HTR-8/SVneo (cell line): ENCODE results near the gene TPSD1.
"Not testable (repeated sequence)": the region's sequence is repeated elsewhere in the genome, so short reads cannot be mapped to it uniquely, and the experiment has no call there.

Source experiments
- DNase-seq: peaks from one replicate; pipeline ENCODE4 v3.0.0; 2011; ENCODE audit warnings: low spot score, mixed read lengths; ENCODE audit not compliant: insufficient read length
- FAIRE-seq: peaks from 2 replicates; lab custom pipeline; 2011; peaks lifted over from hg19 to GRCh38; lab: Jason Lieb, UNC

The TPSD1 gene

DNA sequence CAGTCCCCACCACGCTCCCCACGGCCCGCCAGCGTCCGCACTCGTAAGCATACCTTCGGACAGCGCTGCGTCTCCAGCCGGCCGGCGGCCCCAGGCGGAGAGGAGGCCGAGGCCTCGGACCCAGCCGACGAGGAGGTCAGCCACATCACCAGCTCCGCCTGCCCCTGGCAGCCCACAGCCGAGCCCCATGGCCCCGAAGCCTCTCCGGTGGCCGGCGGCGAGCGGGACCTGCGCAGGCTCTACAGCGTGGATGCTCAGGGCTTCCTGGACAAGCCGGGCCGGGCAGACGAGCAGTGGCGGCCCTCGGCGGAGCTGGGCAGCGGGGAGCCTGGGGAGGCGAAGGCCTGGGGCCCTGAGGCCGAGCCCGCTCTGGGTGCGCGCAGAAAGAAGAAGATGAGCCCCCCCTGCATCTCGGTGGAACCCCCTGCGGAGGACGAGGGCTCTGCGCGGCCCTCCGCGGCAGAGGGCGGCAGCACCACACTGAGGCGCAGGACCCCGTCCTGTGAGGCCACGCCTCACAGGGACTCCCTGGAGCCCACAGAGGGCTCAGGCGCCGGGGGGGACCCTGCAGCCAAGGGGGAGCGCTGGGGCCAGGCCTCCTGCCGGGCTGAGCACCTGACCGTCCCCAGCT, 35.7 kb upstream of the TPSD1 start:
- DNase-seq (no peak), FAIRE-seq (no peak)

DNA sequence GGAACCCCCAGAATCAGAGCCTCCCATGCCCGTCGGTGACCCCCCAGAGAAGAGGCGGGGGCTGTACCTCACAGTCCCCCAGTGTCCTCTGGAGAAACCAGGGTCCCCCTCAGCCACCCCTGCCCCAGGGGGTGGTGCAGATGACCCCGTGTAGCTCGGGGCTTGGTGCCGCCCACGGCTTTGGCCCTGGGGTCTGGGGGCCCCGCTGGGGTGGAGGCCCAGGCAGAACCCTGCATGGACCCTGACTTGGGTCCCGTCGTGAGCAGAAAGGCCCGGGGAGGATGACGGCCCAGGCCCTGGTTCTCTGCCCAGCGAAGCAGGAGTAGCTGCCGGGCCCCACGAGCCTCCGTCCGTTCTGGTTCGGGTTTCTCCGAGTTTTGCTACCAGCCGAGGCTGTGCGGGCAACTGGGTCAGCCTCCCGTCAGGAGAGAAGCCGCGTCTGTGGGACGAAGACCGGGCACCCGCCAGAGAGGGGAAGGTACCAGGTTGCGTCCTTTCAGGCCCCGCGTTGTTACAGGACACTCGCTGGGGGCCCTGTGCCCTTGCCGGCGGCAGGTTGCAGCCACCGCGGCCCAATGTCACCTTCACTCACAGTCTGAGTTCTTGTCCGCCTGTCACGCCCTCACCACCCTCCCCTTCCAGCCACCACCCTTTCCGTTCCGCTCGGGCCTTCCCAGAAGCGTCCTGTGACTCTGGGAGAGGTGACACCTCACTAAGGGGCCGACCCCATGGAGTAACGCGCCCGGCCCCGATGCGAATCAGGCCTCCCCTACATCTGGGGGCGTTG, 34.8 kb upstream of the TPSD1 start:
- DNase-seq (no peak), FAIRE-seq (no peak)

- no peak for FAIRE-seq
- DNase-seq = no peak
Observed at GRCh38 chr16:1221628-1222552, 34.0 kb upstream of the TPSD1 start.

GRCh38 chr16:1222553-1223354, 33.1 kb upstream of the TPSD1 start:
- FAIRE-seq (no peak), DNase-seq (no peak)

- DNase-seq (no peak), FAIRE-seq (no peak)
Observed at GRCh38 chr16:1223355-1224214, 32.3 kb upstream of the TPSD1 start.

DNA sequence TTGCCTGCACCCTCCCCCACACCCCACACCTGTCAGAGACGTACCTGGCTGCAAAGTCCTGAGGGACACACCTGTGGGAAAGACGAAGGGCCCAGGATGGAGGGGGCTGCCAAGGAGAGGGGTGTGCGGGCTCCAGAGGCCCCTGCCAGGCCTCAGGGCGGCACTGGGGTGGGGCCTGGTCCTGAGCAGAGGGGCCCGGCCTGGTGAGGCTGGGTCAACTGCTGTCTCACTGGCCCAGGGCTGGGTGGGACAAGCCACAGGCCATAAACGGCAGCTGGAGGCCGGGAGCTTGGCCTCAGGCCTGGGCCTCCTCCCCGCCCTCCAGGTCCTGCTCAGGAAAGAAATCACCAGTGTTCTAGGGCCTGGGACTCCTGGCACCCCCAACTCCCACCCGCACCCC, 31.3 kb upstream of the TPSD1 start:
- DNase-seq (no peak), FAIRE-seq (no peak)

GRCh38 chr16:1225051-1225451, 30.8 kb upstream of the TPSD1 start, which contains the start of gene TPSG1:
TPSG1 (minus strand) TSS chr16:1225268; CDS start chr16:1225252, 16 bp downstream.
- DNase-seq = no peak
- FAIRE-seq = no peak

- FAIRE-seq = peak; percentile 48
- not testable (repeated sequence) for DNase-seq
Observed at GRCh38 chr16:1225728-1226311, 30.0 kb upstream of the TPSD1 start.

DNA sequence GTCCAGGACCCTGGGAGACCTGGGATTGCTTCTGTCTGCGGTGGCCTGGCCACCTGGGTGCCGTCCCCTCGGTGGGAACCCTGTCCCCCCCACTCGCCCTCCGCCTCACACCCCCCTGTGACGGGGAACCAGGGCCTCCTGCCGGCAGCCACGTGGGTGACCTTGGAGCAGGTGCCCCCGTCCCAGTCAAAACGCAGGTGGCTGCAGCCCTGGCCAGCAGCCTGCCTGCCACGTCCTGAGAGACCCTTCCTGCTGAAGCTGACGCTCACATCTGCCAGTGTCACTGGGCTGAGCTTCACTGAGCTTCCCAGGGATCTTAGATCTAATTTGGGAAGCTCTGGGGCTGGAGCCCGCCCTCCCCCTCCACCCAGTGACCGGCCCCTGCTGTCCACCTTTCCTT, 29.2 kb upstream of the TPSD1 start:
- not testable (repeated sequence) for DNase-seq, FAIRE-seq

- FAIRE-seq = peak; percentile 98
- not testable (repeated sequence) for DNase-seq
Observed at GRCh38 chr16:1228227-1228626, 27.6 kb upstream of the TPSD1 start.

DNA sequence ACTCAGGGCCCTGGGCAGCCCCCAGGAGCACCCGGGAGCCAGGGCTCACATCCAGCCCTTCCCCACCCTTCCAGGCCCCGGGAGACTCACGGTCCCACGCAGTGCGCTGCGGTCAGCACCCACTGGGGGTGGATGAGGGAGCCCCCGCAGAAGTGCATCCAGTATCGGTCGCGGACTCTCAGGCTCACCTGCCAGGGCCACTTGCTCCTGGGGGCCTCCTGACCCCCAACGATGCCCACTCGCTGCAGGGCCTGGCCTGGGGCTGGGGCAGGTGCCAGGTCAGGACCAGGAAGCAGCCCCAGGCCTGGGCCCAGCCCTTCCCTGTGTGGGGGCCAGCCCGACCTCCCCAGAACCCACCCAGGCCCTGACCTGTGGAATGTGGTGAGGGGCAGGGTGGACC, 26.4 kb upstream of the TPSD1 start:
- FAIRE-seq = not testable (repeated sequence)

DNA sequence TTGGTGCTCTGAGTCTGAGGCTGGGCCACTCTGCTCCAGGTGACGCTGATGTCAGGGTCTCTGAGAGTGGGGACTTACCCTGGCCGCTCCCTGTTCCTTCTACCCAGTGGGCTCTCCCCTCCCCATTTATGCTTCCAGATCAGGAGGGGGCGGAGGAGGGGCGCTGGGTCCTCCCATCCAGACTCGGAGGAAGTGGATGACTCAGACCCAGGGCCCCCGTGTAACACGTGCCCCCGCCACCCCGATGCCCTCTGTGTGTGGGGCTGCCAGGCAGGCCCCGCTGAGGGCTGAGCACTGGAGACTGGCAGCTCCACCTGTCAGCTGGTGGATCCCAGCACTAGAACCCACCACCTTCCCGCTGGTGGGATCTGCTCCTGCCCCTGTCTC, 25.8 kb upstream of the TPSD1 start, which contains the start of gene TPSB2:
Gene TPSB2, minus strand, starts transcription at position 101 of the 387 bp plus-strand sequence. CDS start 233 bp downstream, outside the sequence.
- not testable (repeated sequence) for DNase-seq, FAIRE-seq

More for the DNA sequence above, 26.4 kb upstream of the TPSD1 start:
- DNase-seq = not testable (repeated sequence)

GRCh38 chr16:1230471-1231212, 25.2 kb upstream of the TPSD1 start:
- not testable (repeated sequence) for DNase-seq, FAIRE-seq

GRCh38 chr16:1231301-1231700, 24.6 kb upstream of the TPSD1 start:
- not testable (repeated sequence) for FAIRE-seq, DNase-seq

DNA sequence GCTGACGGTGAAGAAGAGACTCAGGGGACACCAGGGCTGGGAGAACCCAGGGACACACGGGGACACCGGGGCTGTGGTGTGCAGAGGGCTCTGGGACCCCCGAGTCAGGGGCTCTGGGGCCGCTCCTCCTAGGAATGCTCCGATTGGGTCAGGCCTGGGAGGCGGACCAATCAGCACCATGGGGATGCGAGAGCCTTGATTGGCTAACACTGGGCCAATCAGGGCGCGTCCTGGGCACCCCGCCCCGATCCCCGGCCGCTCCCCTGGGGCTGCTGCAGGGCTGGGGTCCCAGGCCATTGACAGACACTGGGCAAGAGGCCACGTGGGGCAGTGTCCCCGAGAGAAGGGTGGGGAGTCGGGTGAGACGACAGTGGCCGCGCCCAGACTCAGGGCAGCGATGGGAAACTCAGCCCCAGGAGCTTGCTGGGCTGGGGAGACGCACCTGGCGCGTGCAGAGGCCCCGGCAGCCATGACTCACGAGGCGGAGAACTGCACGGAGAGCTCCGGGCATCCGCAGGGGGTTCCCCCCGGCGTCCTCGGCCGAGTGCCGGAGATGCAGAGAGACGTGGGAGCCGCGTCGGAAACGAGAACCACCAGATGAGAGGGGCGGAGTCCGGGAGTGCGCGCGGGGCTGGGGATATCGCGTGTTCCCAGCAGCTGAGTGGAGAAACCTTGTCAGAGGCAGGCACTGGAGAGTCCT, 23.7 kb upstream of the TPSD1 start:
- DNase-seq, FAIRE-seq: not testable (repeated sequence)

DNA sequence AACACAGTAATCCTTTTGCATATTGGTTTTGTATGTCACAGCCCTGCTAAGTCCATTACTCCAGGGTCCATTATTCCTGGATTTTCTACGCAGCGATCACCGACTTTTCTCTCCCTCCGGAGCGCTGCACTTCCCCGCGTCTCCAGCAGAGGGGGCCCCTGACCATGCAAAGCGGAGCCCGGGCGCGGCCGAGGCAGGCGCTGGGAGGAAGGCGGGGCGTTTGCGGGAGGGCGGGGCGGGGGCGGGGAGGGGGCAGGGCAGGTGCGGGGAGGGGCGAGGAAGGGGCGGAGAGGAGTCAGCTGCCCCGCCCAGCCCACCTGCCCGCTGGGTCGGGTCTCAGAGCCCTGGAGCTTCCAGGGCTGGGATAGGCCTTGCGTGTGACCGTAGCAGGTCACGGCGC, 19.2 kb upstream of the TPSD1 start:
- peak; percentile 89 for FAIRE-seq
- DNase-seq = not testable (repeated sequence)

GRCh38 chr16:1237990-1238389, 17.9 kb upstream of the TPSD1 start:
- DNase-seq (no peak), FAIRE-seq (peak; percentile 76)
